Panc1 (cell line): ENCODE data around the gene SDK1. TPM values are rescaled to one million over a fixed set of nuclear protein-coding genes. Genes with fewer than 3 reads are reported as not detected.

Experiments used
- ATAC-seq: fragments of 200-7000 bp; cut with Tn5 transposase; 2 replicates; pipeline ENCODE4 v1.9.1; 2020; ENCODE audit warnings: mild to moderate bottlenecking, moderate library complexity
- BruUV-seq: library from RNA; stranded (reverse); fragments of 400-500 nt; replicated peaks from 2 replicates; lab custom pipeline; 2021; lab: Mats Ljungman, UMichigan
- CTCF ChIA-PET: fragments of 300-600 bp; sonication (Branson Sonifier 250); formaldehyde crosslinking; loops from one replicate; lab custom pipeline; 2022; ENCODE audit warnings: antibody characterized with exemption; lab: Charles Lee
- POLR2A ChIA-PET: fragments of 300-600 bp; sonication (Branson Sonifier 250); formaldehyde crosslinking; loops from one replicate; lab custom pipeline; 2022; ENCODE audit warnings: antibody characterized with exemption; lab: Charles Lee
- DNase-seq: peaks from one replicate; pipeline ENCODE4 v3.0.0-alpha.2; 2010; ENCODE audit warnings: low read depth, low spot score
- H3K27ac ChIP-seq: 2 replicates; pipeline ENCODE4 v1.5.1; 2011; ENCODE audit warnings: mild to moderate bottlenecking, low read length, inconsistent platforms
- H3K27me3 ChIP-seq: fragments of 200-500 bp; sonication (Bioruptor generic); 2 replicates; pipeline ENCODE4 v1.6.0; 2014; ENCODE audit warnings: low read length, inconsistent platforms; ENCODE audit not compliant: control insufficient read depth, insufficient read depth
- H3K36me3 ChIP-seq: fragments of 200-500 bp; sonication (Bioruptor generic); 2 replicates; pipeline ENCODE4 v1.5.1; 2014; ENCODE audit warnings: inconsistent platforms, mild to moderate bottlenecking, low read length, moderate library complexity; ENCODE audit not compliant: control insufficient read depth, insufficient read depth
- H3K4me1 ChIP-seq: 2 replicates; pipeline ENCODE4 v1.5.1; 2011; ENCODE audit warnings: inconsistent platforms, mild to moderate bottlenecking, low read length, moderate library complexity; ENCODE audit not compliant: control insufficient read depth, insufficient read depth
- H3K4me3 ChIP-seq, 2 experiments: 2 replicates each; pipeline ENCODE4 v1.5.1; 2011 to 2012; ENCODE audit warnings: low read depth in 2 of 2, low read length in 2 of 2, mild to moderate bottlenecking in 2 of 2, inconsistent platforms in 1 of 2, moderate library complexity in 1 of 2
- H3K9me3 ChIP-seq: fragments of 200-500 bp; sonication (Bioruptor generic); 2 replicates; pipeline ENCODE4 v1.5.1; 2014; ENCODE audit warnings: low read depth, mild to moderate bottlenecking, inconsistent platforms, low read length, moderate library complexity; ENCODE audit not compliant: control insufficient read depth, insufficient read depth
- CTCF ChIP-seq: fragments of 450-650 bp; IDR thresholded peaks from 2 replicates; pipeline ENCODE4 v1.5.1; 2017; ENCODE audit warnings: mild to moderate bottlenecking
- POLR2AphosphoS5 ChIP-seq: IDR thresholded peaks from 2 replicates; pipeline ENCODE4 v1.6.1; 2012; ENCODE audit warnings: mild to moderate bottlenecking, low read depth, low read length, moderate library complexity
- REST ChIP-seq, 2 experiments: IDR thresholded peaks; 2 replicates each; pipeline ENCODE4 v1.6.1; 2011 to 2012; ENCODE audit warnings: low read depth in 2 of 2, control low read depth in 1 of 2, low read length in 1 of 2, mild to moderate bottlenecking in 1 of 2, moderate library complexity in 1 of 2; ENCODE audit not compliant: insufficient read depth in 1 of 2
- SIN3A ChIP-seq: IDR thresholded peaks from 2 replicates; pipeline ENCODE4 v1.6.1; 2012; ENCODE audit warnings: low read depth, mild to moderate bottlenecking, low read length, moderate library complexity, borderline replicate concordance; ENCODE audit not compliant: insufficient read depth
- TCF7L2 ChIP-seq: IDR thresholded peaks from 2 replicates; pipeline ENCODE4 v1.6.1; 2011; ENCODE audit warnings: mild to moderate bottlenecking, low read depth, low read length, inconsistent platforms
- in situ Hi-C: cut with HindIII; loops from 2 replicates; pipeline ENCODE4 v1.10.0; 2016; ENCODE audit warnings: low sequenced_read_pairs, low pct_unique_long_range_greater_than_20kb
- intact Hi-C: fragments of 100-400 bp; cut with micrococcal nuclease; formaldehyde crosslinking; loops from one replicate; pipeline ENCODE4 v1.10.0; 2022; ENCODE audit not compliant: unreplicated experiment
- total RNA-seq: library from RNA; stranded (reverse); gene quantifications from one replicate; pipeline ENCODE4 v1.2.1, GENCODE V29; 2021; ENCODE audit not compliant: unreplicated experiment

SDK1 gene
- total RNA-seq, 1 experiment from 2014 or later = 47.4 TPM

GRCh38 chr7:3283130-3283704 lies 17.8 kb upstream of the SDK1 start:
- no peaks in the 10 kb centered on the region for H3K9me3 ChIP-seq
- no peak overlapping the region for H3K4me3 ChIP-seq
- intact Hi-C loops = no loop called here
- in situ Hi-C loops = no loop called here
- TF ChIP-seq REST (IDR thresholded peaks at IDR 0.05; ENCODE audit: insufficient read depth in 1 of 2, low read depth in 2 of 2, low read length in 1 of 2) (no peak), CTCF (no peak), TCF7L2 (no peak), POLR2AphosphoS5 (no peak), SIN3A (no peak)
- H3K27ac ChIP-seq = no peak overlapping the region
- CTCF ChIA-PET = interaction anchor here (0.6 kb wide), 2 partner anchors 14 to 614 kb away, joined by 3 read pairs; no protein-coding TSS in a partner anchor
- ATAC-seq (no peak), DNase-seq (no peak)
- H3K27me3 ChIP-seq = no peaks in the 10 kb centered on the region
- BruUV-seq = no TSS peak
- no peaks in the 10 kb centered on the region for H3K36me3 ChIP-seq
- POLR2A ChIA-PET = no interaction called here
- H3K4me1 ChIP-seq = no peaks in the 10 kb centered on the region

DNA sequence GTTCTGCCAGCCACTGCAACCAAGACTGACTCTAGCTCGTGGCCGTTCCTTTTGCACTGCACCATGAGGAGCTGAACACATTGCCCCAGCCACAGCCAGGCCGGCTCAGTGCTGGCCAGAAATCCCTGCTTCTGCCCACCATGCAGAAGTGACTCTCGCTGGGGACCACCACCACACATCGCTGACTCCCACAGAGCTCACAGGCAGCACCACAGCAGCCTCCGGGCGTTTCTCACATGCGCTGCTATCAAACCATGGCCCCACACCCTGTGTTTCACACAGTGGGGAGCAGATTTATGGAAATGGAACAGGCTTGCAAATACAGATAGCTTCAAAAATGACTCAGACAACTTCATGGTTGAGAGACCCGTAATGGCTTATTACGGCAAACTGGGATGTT lies 15.4 kb upstream of the SDK1 start:
- in situ Hi-C loops (no loop called here), intact Hi-C loops (no loop called here)
- H3K27me3 ChIP-seq = no peaks in the 10 kb centered on the region
- no peaks in the 10 kb centered on the region for H3K36me3 ChIP-seq
- no peak overlapping the region for H3K4me3 ChIP-seq
- DNase-seq (no peak), ATAC-seq (peak; percentile 31; the same call in 1 of the 2 replicates)
- POLR2A ChIA-PET = interaction anchor here (0.6 kb wide), 1 partner anchor 583 kb away, joined by 10 read pairs; no protein-coding TSS in a partner anchor
- TF ChIP-seq REST (IDR thresholded peaks at IDR 0.05; ENCODE audit: insufficient read depth in 1 of 2, low read depth in 2 of 2, low read length in 1 of 2) (no peak), CTCF (no peak), SIN3A (no peak), POLR2AphosphoS5 (no peak), TCF7L2 (no peak)
- peaks cover 4% of the 10 kb centered on the region; the same call in 1 of the 2 replicates for H3K9me3 ChIP-seq
- H3K4me1 ChIP-seq = no peaks in the 10 kb centered on the region
- CTCF ChIA-PET = interaction anchor here (0.6 kb wide), 1 partner anchor 184 kb away, joined by 8 read pairs; no protein-coding TSS in a partner anchor
- no TSS peak for BruUV-seq
- H3K27ac ChIP-seq = peak overlapping the region; percentile 26; the same call in 1 of the 2 replicates
